Measurements from ENCODE around the gene GP1BA. TPM values are rescaled to one million over a fixed set of nuclear protein-coding genes. Genes with fewer than 3 reads are reported as not detected.

The GP1BA gene
- total RNA-seq, 1 experiment from 2014 or later: 0.15 TPM

DNA sequence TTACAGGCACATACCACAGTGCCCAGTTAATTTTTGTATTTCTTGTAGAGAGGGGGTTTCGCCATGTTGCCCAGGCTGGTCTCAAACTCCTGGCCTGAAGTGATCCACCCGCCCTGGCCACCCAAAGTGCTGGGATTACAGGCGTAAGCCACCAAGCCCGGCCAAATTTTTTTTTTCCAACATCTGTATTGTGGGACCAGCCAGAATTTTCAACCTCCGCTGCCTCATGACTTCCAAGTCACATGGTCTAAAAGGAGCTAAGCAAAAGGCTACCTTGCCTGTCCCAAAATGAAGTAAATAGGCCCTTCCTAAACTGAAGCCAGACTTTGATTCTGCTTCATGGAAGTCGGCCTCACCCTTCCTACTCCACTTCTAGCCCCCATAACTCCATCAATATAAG is 39.7 kb downstream of the GP1BA start:
- Histone ChIP-seq H3K4me1 (ENCODE audit: control insufficient read depth, insufficient read depth, low read length) (peaks cover 11% of the 10 kb centered on the region), H3K27me3 (ENCODE audit: control insufficient read depth, insufficient read depth, low read length) (no peaks in the 10 kb centered on the region), H3K27ac (ENCODE audit: low read length) (no peak overlapping the region), H3K36me3 (ENCODE audit: control insufficient read depth, insufficient read depth, low read length) (no peaks in the 10 kb centered on the region), H3K4me3 (ENCODE audit: low read depth in 2 of 2, low read length in 2 of 2) (no peak overlapping the region), H3K9me3 (ENCODE audit: control insufficient read depth, insufficient read depth, low read depth, low read length) (no peaks in the 10 kb centered on the region)
- in situ Hi-C loops (cut with HindIII; ENCODE audit: low pct_unique_long_range_greater_than_20kb, low sequenced_read_pairs) (no loop called here), intact Hi-C loops (cut with micrococcal nuclease; ENCODE audit: unreplicated experiment) (no loop called here)
- ATAC-seq: no peak
- no TSS peak for BruUV-seq (replicated peaks)
- no peak for TF ChIP-seq REST (IDR thresholded peaks at IDR 0.05; ENCODE audit: insufficient read depth in 1 of 2, low read depth in 2 of 2, low read length in 1 of 2)
- no peak for TF ChIP-seq SIN3A (IDR thresholded peaks at IDR 0.05; ENCODE audit: borderline replicate concordance, insufficient read depth, low read depth, low read length)
- ChIA-PET CTCF (no interaction called here), POLR2A (interaction anchor here (0.7 kb wide), 1 partner anchor 200 kb away, joined by 3 read pairs; no protein-coding TSS in a partner anchor)
- no peak for DNase-seq (ENCODE audit: low read depth, low spot score)

DNA sequence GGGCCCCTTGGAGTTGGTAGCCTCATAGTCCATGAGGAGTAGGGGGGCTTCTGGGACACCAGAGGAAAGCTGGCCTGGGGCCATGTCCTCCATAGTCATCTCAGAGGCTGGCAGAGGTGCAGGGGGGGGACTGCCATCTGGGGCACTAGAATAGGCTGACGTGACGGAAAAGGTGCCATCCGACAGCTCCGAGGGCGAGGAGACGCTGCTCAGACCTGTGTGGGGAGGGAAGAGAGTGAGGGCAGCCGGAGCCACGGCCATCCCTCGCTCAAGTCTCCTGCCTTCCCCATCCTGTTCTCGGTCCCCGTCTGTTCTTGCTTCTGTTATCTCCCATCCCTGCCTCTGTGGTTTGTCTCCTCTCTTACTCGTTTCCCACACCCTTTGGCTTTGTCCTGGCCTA is 40.2 kb downstream of the GP1BA start:
- Histone ChIP-seq H3K9me3 (ENCODE audit: control insufficient read depth, insufficient read depth, low read depth, low read length) (no peaks in the 10 kb centered on the region), H3K36me3 (ENCODE audit: control insufficient read depth, insufficient read depth, low read length) (no peaks in the 10 kb centered on the region), H3K27me3 (ENCODE audit: control insufficient read depth, insufficient read depth, low read length) (no peaks in the 10 kb centered on the region), H3K27ac (ENCODE audit: low read length) (no peak overlapping the region), H3K4me1 (ENCODE audit: control insufficient read depth, insufficient read depth, low read length) (peaks cover 11% of the 10 kb centered on the region), H3K4me3 (ENCODE audit: low read depth in 2 of 2, low read length in 2 of 2) (no peak overlapping the region)
- in situ Hi-C loops (cut with HindIII; ENCODE audit: low pct_unique_long_range_greater_than_20kb, low sequenced_read_pairs) (no loop called here), intact Hi-C loops (cut with micrococcal nuclease; ENCODE audit: unreplicated experiment) (no loop called here)
- ATAC-seq (no peak), DNase-seq (ENCODE audit: low read depth, low spot score) (no peak)
- ChIA-PET CTCF (no interaction called here), POLR2A (interaction anchor here (0.7 kb wide), 1 partner anchor 201 kb away, joined by 3 read pairs; no protein-coding TSS in a partner anchor)
- TF ChIP-seq REST (IDR thresholded peaks at IDR 0.05; ENCODE audit: insufficient read depth in 1 of 2, low read depth in 2 of 2, low read length in 1 of 2) (no peak), CTCF (IDR thresholded peaks at IDR 0.05) (no peak), POLR2AphosphoS5 (IDR thresholded peaks at IDR 0.05; ENCODE audit: low read depth, low read length) (no peak), SIN3A (IDR thresholded peaks at IDR 0.05; ENCODE audit: borderline replicate concordance, insufficient read depth, low read depth, low read length) (no peak), TCF7L2 (IDR thresholded peaks at IDR 0.05; ENCODE audit: low read depth, low read length) (no peak)
- BruUV-seq (replicated peaks): no TSS peak
